SK-N-SH (cell line): ENCODE measurements around the gene ZBTB37. TPM values are rescaled to one million over a fixed set of nuclear protein-coding genes. Genes with fewer than 3 reads are reported as not detected.

Experiments
- CTCF ChIA-PET: fragments of 300-600, 350-600 bp; formaldehyde crosslinking; extraction: SDS; loops from one replicate; lab custom pipeline; 2021; lab: Yijun Ruan, JAX
- POLR2A ChIA-PET: fragments of 350-600 bp; sonication (Branson Sonifier 250); formaldehyde crosslinking; extraction: SDS; loops from one replicate; lab custom pipeline; 2020; ENCODE audit warnings: antibody characterized with exemption, inconsistent platforms; lab: Yijun Ruan, JAX
- DNase-seq: peaks from one replicate; pipeline ENCODE4 v3.0.0; 2012
- H2AFZ ChIP-seq: fragments of 200-600 bp; sonication (generic); 2 replicates; pipeline ENCODE4 v1.8.1; 2016; ENCODE audit warnings: antibody characterized with exemption, mild to moderate bottlenecking, low read depth
- H3F3A ChIP-seq: fragments of 200-600 bp; sonication (generic); replicated peaks from 2 replicates; pipeline ENCODE3; 2016; ENCODE audit warnings: antibody characterized with exemption, mild to moderate bottlenecking; ENCODE audit not compliant: insufficient read depth
- H3K27ac ChIP-seq, 2 experiments: fragments of 200-500 bp in 1 of 2; fragments of 200-600 bp in 1 of 2; sonication (Bioruptor generic) in 1 of 2; sonication (generic), shearing (Covaris generic) in 1 of 2; 2 replicates each; pipeline versions ENCODE4 v1.5.1 to v1.6.1; 2014 to 2016; ENCODE audit warnings: low read depth in 2 of 2, inconsistent platforms in 1 of 2, low read length in 1 of 2, mild to moderate bottlenecking in 1 of 2, mixed read lengths in 1 of 2
- H3K27me3 ChIP-seq: fragments of 200-600 bp; sonication (generic), shearing (Covaris generic); 2 replicates; pipeline ENCODE4 v1.6.1; 2016; ENCODE audit warnings: mixed run types; ENCODE audit not compliant: insufficient read depth
- H3K36me3 ChIP-seq, 2 experiments: fragments of 200-500 bp in 1 of 2; fragments of 200-600 bp in 1 of 2; sonication (Bioruptor generic) in 1 of 2; sonication (generic) in 1 of 2; replicated peaks in 1 of 2; 2 replicates each; pipeline versions ENCODE3 to v1.5.1; 2014 to 2016; ENCODE audit warnings: low read length in 1 of 2, mild to moderate bottlenecking in 1 of 2; ENCODE audit not compliant: insufficient read depth in 2 of 2, control insufficient read depth in 1 of 2
- H3K4me1 ChIP-seq, 2 experiments: fragments of 200-500 bp in 1 of 2; fragments of 200-600 bp in 1 of 2; sonication (Bioruptor generic) in 1 of 2; sonication (generic), shearing (Covaris generic) in 1 of 2; 2 replicates each; pipeline versions ENCODE4 v1.5.1 to v1.6.1; 2014 to 2016; ENCODE audit warnings: low read depth in 1 of 2, low read length in 1 of 2, mixed run types in 1 of 2; ENCODE audit not compliant: insufficient read depth in 2 of 2, control insufficient read depth in 1 of 2
- H3K4me2 ChIP-seq: fragments of 200-600 bp; sonication (generic), shearing (Covaris generic); 2 replicates; pipeline ENCODE4 v1.6.1; 2017; ENCODE audit warnings: mixed run types
- H3K4me3 ChIP-seq, 2 experiments: fragments of 200-500 bp in 1 of 2; fragments of 200-600 bp in 1 of 2; sonication (Bioruptor generic) in 1 of 2; sonication (generic), shearing (Covaris generic) in 1 of 2; 2 replicates each; pipeline versions ENCODE4 v1.5.1 to v1.8.1; 2014 to 2016; ENCODE audit warnings: low read depth in 2 of 2, inconsistent platforms in 1 of 2, low read length in 1 of 2, mild to moderate bottlenecking in 1 of 2, mixed read lengths in 1 of 2, moderate library complexity in 1 of 2
- H3K79me2 ChIP-seq: fragments of 200-600 bp; sonication (generic); 2 replicates; pipeline ENCODE4 v1.8.1; 2017; ENCODE audit warnings: mild to moderate bottlenecking; ENCODE audit not compliant: insufficient read depth
- H3K9ac ChIP-seq: fragments of 200-600 bp; sonication (generic); 2 replicates; pipeline ENCODE4 v1.6.1; 2017; ENCODE audit warnings: mixed run types
- H3K9me2 ChIP-seq: fragments of 200-600 bp; sonication (generic); 2 replicates; pipeline ENCODE4 v1.6.1; 2017; ENCODE audit warnings: mixed run types
- H3K9me3 ChIP-seq: fragments of 200-600 bp; sonication (generic); 2 replicates; pipeline ENCODE4 v1.6.1; 2017; ENCODE audit warnings: mixed run types, mild to moderate bottlenecking, moderate library complexity
- H4K20me1 ChIP-seq: fragments of 200-600 bp; sonication (generic); 2 replicates; pipeline ENCODE4 v1.6.1; 2017; ENCODE audit warnings: mild to moderate bottlenecking, mixed run types; ENCODE audit not compliant: insufficient read depth
- EZH2phosphoT487 ChIP-seq: fragments of 200-600 bp; sonication (generic); IDR thresholded peaks from 2 replicates; pipeline ENCODE4 v1.6.1; 2017; ENCODE audit warnings: low read depth, mixed run types, mild to moderate bottlenecking, antibody characterized with exemption, moderate library complexity, borderline replicate concordance
- FOSL2 ChIP-seq: IDR thresholded peaks from 2 replicates; pipeline ENCODE4 v1.4.0; 2012; ENCODE audit warnings: low read depth, mild to moderate bottlenecking, moderate library complexity, borderline replicate concordance
- FOXJ3 ChIP-seq: sonication (generic); formaldehyde crosslinking; IDR thresholded peaks from 2 replicates; pipeline ENCODE4 v1.5.1; 2020; ENCODE audit warnings: mild to moderate bottlenecking, missing genetic modification reagents
- FOXM1 ChIP-seq: IDR thresholded peaks from 2 replicates; pipeline ENCODE4 v1.4.0; 2012; ENCODE audit warnings: low read depth, mild to moderate bottlenecking
- GABPA ChIP-seq: IDR thresholded peaks from 2 replicates; pipeline ENCODE4 v1.4.0; 2012; ENCODE audit warnings: low read depth, mild to moderate bottlenecking
- GATA2 ChIP-seq: sonication (generic); formaldehyde crosslinking; IDR thresholded peaks from 2 replicates; pipeline ENCODE4 v1.5.0; 2020; ENCODE audit warnings: mild to moderate bottlenecking, missing genetic modification reagents
- PBX3 ChIP-seq: IDR thresholded peaks from 2 replicates; pipeline ENCODE4; 2012
- POLR2AphosphoS5 ChIP-seq: IDR thresholded peaks from 2 replicates; pipeline ENCODE4 v1.6.1; 2012; ENCODE audit warnings: low read depth, low read length
- RCOR1 ChIP-seq: fragments of 150-350 bp; IDR thresholded peaks from 2 replicates; pipeline ENCODE4 v1.6.1; 2017; ENCODE audit warnings: antibody characterized with exemption, low read length
- SIN3A ChIP-seq: IDR thresholded peaks from 2 replicates; pipeline ENCODE4 v1.6.1; 2012; ENCODE audit warnings: low read depth, mild to moderate bottlenecking, low read length, moderate library complexity, borderline replicate concordance
- SMC3 ChIP-seq: IDR thresholded peaks from 2 replicates; pipeline ENCODE4 v1.6.1; 2012; ENCODE audit warnings: low read depth, low read length, improper control_type of control experiment
- TCF12 ChIP-seq: IDR thresholded peaks from 2 replicates; pipeline ENCODE4 v1.4.0; 2012
- TEAD4 ChIP-seq: IDR thresholded peaks from 2 replicates; pipeline ENCODE4 v1.4.0; 2012; ENCODE audit warnings: mild to moderate bottlenecking, borderline replicate concordance; ENCODE audit not compliant: insufficient read depth
- USF2 ChIP-seq: fragments of 150-350 bp; IDR thresholded peaks from 2 replicates; pipeline ENCODE4 v1.6.1; 2017; ENCODE audit warnings: antibody characterized with exemption, low read length, low read depth, borderline replicate concordance
- YY1 ChIP-seq: IDR thresholded peaks from 2 replicates; pipeline ENCODE4 v1.4.0; 2012; ENCODE audit warnings: low read depth, mild to moderate bottlenecking
- WGBS: methylation state at CpG from one replicate; pipeline ENCODE4 v1.1.6; 2017; ENCODE audit warnings: low lambda C conversion rate; 5-methylcytosine and 5-hydroxymethylcytosine counted together
- polyA plus RNA-seq, 3 experiments: library from polyadenylated mRNA; depleted of rRNA; stranded (reverse); fragments of >200 nt; gene quantifications; 2 replicates each; pipeline ENCODE4 v1.2.3, GENCODE V29; 2012
- TF ChIP-seq, protein P1 (sequence below): IDR thresholded peaks from 2 replicates; pipeline ENCODE4 v1.6.1; 2012; ENCODE audit warnings: mild to moderate bottlenecking, low read depth, low read length, moderate library complexity

The ZBTB37 gene
- polyA plus RNA-seq, 1 of the 3 experiments (the other 2 are of a cell fraction), result 0.89 TPM

DNA sequence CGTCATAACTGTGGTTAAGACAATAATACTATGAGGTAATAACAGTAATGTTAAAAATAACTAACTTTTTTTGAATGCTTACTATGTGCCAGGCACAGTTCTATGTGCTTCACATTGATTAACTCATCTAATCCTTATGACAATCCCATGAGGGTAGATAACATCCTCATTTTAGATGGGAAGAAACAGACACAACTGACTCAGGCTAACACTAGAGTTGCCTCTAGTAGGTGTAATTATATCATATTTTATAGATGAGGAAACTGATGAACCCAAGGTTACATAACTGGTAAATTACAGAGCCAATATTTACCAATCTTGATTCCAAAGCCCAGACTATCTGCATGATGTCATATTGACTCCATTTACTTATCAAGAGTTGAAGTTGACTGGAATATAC lies 25.4 kb downstream of the ZBTB37 start (continued):
- TF ChIP-seq, protein P1, sequence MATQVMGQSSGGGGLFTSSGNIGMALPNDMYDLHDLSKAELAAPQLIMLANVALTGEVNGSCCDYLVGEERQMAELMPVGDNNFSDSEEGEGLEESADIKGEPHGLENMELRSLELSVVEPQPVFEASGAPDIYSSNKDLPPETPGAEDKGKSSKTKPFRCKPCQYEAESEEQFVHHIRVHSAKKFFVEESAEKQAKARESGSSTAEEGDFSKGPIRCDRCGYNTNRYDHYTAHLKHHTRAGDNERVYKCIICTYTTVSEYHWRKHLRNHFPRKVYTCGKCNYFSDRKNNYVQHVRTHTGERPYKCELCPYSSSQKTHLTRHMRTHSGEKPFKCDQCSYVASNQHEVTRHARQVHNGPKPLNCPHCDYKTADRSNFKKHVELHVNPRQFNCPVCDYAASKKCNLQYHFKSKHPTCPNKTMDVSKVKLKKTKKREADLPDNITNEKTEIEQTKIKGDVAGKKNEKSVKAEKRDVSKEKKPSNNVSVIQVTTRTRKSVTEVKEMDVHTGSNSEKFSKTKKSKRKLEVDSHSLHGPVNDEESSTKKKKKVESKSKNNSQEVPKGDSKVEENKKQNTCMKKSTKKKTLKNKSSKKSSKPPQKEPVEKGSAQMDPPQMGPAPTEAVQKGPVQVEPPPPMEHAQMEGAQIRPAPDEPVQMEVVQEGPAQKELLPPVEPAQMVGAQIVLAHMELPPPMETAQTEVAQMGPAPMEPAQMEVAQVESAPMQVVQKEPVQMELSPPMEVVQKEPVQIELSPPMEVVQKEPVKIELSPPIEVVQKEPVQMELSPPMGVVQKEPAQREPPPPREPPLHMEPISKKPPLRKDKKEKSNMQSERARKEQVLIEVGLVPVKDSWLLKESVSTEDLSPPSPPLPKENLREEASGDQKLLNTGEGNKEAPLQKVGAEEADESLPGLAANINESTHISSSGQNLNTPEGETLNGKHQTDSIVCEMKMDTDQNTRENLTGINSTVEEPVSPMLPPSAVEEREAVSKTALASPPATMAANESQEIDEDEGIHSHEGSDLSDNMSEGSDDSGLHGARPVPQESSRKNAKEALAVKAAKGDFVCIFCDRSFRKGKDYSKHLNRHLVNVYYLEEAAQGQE, result no peak
- no peak for TF ChIP-seq RCOR1

- no peaks in the 10 kb centered on the region for H4K20me1 ChIP-seq
- no peak overlapping the region for H3K27ac ChIP-seq
- H3K4me2 ChIP-seq, result no peak overlapping the region
- no peak overlapping the region for H3K4me3 ChIP-seq
- H3K27me3 ChIP-seq, result no peaks in the 10 kb centered on the region
- TF ChIP-seq GATA2 (CRISPR knock-in tag) (no peak), FOXM1 (no peak), FOXJ3 (CRISPR knock-in tag) (no peak), EZH2phosphoT487 (no peak), PBX3 (no peak), USF2 (no peak), GABPA (no peak), SMC3 (no peak), FOSL2 (no peak), TCF12 (no peak), TEAD4 (no peak), SIN3A (no peak), POLR2AphosphoS5 (no peak), YY1 (no peak)
- H3K9ac ChIP-seq, result no peak overlapping the region
- no peaks in the 10 kb centered on the region for H3K9me3 ChIP-seq
- WGBS, result 88% methylated on average over 3 of the region's 3 CpGs
- DNase-seq, result no peak
- no peak overlapping the region for H2AFZ ChIP-seq
- CTCF ChIA-PET, result no interaction called here
- no peaks in the 10 kb centered on the region for H3F3A ChIP-seq
- H3K9me2 ChIP-seq, result no peaks in the 10 kb centered on the region
- POLR2A ChIA-PET, result interaction anchor here (0.8 kb wide), 1 partner anchor 26 kb away, joined by 3 read pairs; the partner anchor contains the start of gene ZBTB37
- no peaks in the 10 kb centered on the region; a peak in 1 of 4 replicates for H3K4me1 ChIP-seq
- peaks cover 7 to 38% of the 10 kb centered on the region in 2 experiments for H3K36me3 ChIP-seq
- H3K79me2 ChIP-seq, result no peaks in the 10 kb centered on the region
Measured at GRCh38 chr1:173894189-173894588, 26.0 kb downstream of the ZBTB37 start.
